GM19193 (cell line): ENCODE data around the gene GPS1.

Experiments used
- POLR2A ChIP-seq: IDR thresholded peaks from 4 replicates; pipeline ENCODE4 v1.6.1; 2011; ENCODE audit not compliant: insufficient read depth, insufficient read length; ENCODE audit errors: extremely low read depth

The GPS1 gene

GRCh38 chr17:82062984-82063368 lies 11.3 kb downstream of the GPS1 start:
- no peak for TF ChIP-seq POLR2A

GRCh38 chr17:82063424-82064415 lies 12.0 kb downstream of the GPS1 start:
- TF ChIP-seq POLR2A, result no peak

DNA sequence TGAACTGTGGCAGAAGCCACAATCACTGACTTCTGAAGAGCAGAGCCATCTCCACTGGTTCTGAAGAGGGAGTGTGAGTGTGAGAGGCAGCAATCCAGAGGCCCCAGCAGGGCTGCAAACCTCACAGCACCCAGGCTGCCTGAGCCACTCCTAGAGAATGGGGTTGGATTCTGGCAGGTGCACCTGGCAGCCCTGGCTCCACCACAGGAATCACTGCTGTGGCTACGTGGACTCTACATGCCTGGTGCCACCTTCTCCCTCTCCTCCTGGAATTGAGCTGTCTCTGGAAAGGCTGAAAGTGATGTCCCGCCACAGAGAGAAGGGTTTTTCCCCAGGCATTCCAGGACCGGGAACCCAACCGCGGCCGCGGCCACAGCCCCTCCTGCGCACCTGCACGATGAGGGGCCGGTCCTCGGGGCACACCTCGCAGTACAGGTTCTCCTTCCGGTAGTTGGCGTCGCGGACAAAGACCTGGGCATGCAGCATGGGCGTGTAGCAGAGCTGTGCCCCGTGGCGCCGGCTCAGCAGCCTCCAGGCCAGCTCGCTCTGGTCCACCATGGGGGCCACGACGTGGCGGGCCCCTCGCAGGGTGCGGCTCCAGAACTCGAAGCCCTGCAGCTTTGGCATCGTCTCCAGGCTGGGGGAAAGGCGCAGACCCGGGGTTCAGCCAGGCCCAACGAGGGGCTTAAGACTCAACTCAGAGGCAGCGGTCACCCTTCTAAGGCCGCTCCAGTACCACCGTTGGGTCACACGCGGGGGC lies 12.9 kb downstream of the GPS1 start:
- no peak for TF ChIP-seq POLR2A

DNA sequence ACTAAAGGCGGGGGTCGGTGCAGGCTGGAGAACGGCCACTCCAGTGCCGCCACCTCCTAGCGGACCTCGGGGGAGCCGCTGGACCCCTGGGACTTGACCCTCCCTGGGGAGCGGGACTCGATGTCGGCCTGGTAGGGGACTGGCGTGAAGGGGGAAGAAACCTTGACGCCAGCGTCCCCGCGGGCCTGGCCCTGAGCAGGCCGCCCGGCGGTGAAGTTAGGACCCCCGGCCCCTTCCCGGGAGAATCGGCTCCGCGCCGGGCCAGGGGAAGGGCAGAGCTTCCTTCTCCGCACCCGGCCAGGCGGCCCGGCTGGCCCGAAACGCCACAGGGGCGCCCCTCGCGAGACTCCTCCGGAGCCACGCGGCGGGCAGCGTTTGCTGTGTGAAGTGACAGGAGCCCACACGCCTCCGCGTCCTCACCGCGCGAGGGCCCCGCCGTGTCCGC lies 13.5 kb downstream of the GPS1 start:
- no peak for TF ChIP-seq POLR2A

DNA sequence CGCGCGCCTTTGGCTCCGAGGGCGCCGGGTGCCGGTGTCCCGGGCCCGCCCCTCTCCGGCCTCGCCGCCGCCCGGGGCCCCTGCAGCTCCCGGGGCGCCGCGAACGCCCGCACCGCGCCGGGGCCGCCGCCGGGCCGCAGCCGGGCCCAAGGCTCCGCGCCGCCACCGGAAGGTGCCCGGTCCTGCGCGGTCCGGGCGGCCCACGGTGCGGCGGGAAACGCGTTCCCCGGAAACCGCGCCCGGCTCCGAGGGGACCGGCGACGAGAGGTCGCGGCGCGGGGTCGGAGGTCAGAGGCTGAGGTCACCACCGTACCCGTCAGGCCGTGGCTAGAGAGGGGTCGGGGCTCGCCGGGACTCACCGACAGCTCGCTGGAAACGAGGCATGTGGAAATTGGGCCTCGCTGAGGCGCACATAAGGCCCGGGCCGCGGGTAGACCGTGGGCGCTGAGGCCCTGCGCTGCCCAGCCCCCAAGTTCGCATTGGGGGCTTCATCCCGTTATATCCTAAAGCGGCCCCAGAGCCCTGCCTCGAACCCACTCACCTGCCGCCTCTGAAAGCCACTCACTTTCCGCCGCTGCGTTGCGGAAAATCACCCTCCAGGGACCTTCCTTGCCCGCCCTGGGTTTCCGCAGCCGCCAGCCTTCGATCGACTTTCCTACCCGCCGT lies 14.1 kb downstream of the GPS1 start, which contains the start of gene DUS1L:
DUS1L (minus strand) TSS at position 167 of the 666 bp plus-strand sequence. CDS start 745 bp downstream, outside the sequence.
- TF ChIP-seq POLR2A, result peak; percentile 74

DNA sequence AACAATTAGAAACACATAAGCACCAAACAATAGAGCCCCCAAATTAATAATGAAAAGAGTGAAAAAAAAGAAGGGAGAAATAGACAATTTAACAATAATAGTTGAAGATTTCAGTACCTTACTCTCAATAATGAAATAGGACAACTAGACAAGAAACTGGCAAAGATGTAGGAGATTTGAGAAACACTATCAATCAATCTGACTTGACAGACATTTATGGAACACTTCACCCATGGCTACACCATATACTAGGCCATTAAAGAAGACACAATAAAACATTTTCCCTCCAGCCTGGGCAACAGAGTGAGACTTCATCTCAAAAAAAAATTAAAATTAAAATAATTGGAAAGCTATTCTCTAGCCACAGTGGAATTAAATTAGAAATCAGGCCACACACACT lies 18.9 kb downstream of the GPS1 start:
- no peak for TF ChIP-seq POLR2A

DNA sequence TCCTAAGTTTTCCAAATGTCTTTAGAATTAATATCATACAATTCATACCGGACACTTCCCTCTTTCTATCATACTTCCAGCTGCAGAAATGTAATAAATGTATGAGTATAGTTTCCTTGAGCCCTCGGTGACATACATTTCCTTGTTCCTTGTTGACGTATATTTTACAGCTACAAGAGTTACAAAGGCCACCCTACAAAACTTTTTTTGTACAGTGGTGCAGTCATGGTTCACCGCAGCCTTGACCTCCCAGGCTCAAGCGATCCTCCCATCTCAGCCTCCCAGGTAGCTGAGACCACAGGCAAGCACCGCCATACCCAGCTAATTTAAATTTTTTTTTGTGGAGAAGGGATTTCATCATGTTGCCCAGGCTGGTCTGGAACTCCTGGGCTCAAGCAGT lies 21.1 kb downstream of the GPS1 start:
- TF ChIP-seq POLR2A, result no peak

DNA sequence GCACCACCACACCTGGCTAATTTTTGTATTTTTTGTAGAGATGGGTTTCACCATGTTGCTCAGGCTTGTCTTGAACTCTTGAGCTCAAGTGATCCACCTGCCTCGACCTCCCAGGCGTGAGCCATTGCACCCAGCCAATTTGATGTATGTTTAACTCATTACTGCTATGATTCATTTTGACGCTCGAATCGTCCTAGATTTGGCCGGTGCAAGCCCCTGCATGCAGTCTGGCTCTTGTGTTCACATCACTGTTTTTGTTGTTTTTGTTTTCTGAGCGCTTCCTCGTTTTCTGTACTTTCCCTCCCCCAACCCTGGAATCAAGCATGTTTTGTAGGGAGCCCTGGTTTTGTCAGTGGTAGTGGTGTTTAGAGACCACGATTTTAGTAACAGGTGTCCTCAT lies 21.7 kb downstream of the GPS1 start:
- TF ChIP-seq POLR2A, result no peak

- no peak for TF ChIP-seq POLR2A
Measured at GRCh38 chr17:82076018-82076784, 24.5 kb downstream of the GPS1 start.

- peak; percentile 51 for TF ChIP-seq POLR2A
Measured at GRCh38 chr17:82076785-82077591, 25.3 kb downstream of the GPS1 start.

GRCh38 chr17:82077617-82078358 lies 26.1 kb downstream of the GPS1 start:
- TF ChIP-seq POLR2A, result peak; percentile 12

GRCh38 chr17:82078433-82078832 lies 26.7 kb downstream of the GPS1 start:
- TF ChIP-seq POLR2A, result no peak
